ENCODE results near the gene PLCB1.

Gene PLCB1

DNA sequence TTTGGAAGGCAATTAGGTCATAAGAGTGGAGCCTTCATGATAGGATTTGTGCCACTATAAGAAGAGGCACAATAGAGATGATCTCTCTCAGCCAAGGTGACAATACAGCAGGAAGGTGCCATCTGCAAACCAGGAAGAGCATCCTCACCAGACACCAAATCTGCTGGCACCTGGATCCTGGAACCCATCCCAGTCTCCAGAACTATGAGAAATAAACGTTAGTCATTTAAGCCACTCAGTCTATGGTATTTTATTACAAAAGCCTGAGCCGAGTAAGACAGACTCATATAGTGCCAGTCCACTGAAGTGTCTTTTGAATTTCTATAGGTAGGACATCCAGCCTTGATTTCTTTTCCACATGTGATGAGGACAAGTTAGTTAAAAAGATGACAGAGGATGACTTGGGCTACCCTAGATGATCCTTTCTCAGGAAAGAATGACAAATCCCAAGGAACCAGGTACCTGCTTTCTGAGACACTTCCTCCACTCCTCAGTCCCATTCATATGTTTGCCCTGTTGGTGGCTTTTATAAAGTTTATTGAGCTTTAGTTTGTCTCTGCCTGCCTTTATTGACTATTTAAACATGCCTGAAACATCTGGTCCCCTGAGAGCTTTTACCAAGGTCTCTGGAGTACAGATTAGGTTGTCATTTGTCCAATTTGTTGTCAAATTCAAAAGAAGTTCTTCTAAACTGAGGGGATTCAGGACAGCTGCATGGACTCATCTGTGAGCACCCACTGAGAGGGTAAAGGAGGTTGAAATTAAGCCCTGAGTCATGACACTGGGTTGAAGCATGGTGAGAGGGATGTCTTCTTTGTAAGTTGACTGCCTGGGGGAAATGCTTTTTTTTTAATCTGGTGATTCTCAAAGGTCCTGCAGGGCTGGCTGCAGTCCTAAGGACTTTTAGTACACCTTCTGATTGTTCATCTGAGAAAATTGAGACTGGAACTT, 771.9 kb downstream of the PLCB1 start:
- TF ChIP-seq, protein P1, sequence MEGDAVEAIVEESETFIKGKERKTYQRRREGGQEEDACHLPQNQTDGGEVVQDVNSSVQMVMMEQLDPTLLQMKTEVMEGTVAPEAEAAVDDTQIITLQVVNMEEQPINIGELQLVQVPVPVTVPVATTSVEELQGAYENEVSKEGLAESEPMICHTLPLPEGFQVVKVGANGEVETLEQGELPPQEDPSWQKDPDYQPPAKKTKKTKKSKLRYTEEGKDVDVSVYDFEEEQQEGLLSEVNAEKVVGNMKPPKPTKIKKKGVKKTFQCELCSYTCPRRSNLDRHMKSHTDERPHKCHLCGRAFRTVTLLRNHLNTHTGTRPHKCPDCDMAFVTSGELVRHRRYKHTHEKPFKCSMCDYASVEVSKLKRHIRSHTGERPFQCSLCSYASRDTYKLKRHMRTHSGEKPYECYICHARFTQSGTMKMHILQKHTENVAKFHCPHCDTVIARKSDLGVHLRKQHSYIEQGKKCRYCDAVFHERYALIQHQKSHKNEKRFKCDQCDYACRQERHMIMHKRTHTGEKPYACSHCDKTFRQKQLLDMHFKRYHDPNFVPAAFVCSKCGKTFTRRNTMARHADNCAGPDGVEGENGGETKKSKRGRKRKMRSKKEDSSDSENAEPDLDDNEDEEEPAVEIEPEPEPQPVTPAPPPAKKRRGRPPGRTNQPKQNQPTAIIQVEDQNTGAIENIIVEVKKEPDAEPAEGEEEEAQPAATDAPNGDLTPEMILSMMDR (IDR thresholded peaks at IDR 0.05) = no peak

DNA sequence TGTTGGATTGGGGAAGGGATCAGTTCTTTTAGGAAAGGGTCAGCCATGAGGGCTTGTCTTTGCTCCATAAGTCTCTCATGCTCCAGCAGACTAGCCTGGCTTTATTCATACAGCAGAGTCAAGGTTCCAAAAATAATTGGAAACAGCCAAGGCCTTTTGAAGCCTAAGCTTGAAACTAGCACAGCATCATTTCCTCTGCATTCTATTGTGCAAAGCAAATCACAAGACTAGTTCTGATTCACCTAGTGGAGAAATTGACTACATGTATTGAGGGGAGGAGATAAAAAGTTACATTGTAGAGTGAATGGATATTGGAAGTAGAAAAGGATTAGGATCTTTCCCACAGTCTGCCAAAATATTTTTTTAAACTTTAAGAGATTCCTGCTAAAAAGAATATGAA, 777.5 kb downstream of the PLCB1 start:
- TF ChIP-seq, protein P1 (IDR thresholded peaks at IDR 0.05) = no peak

DNA sequence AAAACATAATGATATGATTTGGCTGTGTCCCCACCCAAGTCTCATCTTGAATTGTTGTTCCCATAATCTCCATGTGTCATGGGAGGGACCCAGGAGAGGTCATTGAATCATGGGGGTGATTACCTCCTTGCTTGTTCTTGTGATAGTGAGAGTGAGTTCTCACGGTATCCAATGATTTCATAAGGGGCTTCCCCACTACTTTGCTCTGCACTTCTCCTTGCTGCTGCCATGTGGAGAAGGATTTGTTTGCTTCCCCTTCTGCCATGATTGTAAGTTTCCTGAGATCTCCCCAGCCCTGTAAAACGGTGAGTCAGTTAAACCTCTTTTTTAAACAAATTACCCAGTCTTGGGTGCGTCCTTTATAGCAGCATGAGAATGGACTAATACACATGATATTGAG, 780.0 kb downstream of the PLCB1 start:
- TF ChIP-seq, protein P1 (IDR thresholded peaks at IDR 0.05) = no peak

DNA sequence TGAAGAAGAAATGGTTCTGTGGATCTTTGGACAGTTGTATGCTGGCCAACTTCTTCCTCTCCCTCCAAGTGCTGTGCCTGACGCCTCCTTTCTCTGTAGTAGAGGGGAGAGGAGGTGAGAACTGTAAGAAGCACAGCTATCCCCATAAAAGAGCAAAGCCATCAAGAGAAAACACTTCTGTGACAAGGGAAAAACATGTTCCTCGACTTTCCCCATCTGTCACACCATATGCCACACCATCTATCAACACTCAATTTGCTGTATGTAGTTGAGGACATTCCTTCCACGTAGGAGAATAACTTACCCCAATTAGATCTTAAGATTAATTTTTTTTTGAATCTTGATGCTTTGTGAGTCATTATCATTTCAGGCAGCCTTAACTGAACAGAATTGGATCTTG, 780.7 kb downstream of the PLCB1 start:
- TF ChIP-seq, protein P1 (IDR thresholded peaks at IDR 0.05) = no peak

DNA sequence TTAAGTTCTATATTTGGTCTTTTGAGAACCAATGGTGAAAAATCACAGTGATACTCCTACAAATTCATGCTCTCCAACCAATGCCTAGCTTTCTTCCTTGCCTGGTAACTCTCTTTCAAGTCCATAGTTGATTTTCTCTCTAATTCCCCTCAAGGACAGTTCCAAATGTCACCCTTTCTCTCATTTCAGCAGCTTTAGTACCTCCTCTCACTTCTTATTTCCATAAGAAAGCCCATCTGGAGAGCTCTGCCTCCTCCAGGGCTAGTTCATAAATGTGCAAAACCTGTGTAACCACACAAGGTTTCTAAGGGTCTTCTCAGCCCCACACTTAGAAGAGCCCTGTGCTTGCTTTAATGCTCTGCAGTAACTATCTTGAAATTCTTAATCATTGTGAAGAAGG, 781.4 kb downstream of the PLCB1 start:
- TF ChIP-seq, protein P1 (IDR thresholded peaks at IDR 0.05) = no peak

DNA sequence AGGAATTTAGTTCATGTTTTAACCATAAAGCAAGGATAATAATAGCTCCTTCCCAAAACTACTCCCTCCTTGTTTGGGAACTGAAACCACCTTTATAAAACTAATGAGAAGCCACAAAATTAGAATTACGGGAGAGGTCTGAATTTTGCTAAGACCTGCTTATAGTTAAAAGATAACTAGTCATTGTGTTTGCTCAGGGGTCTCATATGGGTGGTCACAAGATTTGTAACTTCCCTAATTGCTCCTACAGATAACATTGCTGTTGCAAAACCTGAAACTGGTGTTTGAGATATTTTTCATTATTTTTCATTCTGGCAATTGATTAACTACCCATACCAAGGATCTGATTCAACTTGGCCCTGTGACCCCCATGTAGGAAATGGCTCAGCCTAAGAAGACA, 782.4 kb downstream of the PLCB1 start:
- TF ChIP-seq, protein P1 (IDR thresholded peaks at IDR 0.05) = no peak

DNA sequence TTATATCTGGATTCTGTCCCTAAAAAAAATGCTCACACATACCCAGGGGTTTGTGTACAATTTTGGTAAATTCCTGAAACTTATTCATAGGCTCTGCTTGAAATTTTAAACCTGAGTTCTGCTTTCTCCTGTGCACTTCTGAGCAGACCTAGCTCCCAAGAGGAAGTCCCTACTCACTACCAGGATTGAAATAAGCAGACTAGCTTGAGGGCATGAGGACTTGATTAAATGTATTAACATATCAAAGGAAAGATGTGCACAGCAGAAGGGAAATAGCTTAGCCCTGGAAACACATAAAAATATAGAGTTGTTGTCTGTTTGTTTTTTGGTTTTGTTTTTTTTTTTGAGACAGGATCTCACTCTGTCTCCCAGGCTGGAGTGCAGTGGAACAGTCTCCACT, 785.0 kb downstream of the PLCB1 start:
- TF ChIP-seq, protein P1 (IDR thresholded peaks at IDR 0.05) = no peak

Data from LNCAP (cell line).